ENCODE data around the gene TCF7L1.

The TCF7L1 gene

DNA sequence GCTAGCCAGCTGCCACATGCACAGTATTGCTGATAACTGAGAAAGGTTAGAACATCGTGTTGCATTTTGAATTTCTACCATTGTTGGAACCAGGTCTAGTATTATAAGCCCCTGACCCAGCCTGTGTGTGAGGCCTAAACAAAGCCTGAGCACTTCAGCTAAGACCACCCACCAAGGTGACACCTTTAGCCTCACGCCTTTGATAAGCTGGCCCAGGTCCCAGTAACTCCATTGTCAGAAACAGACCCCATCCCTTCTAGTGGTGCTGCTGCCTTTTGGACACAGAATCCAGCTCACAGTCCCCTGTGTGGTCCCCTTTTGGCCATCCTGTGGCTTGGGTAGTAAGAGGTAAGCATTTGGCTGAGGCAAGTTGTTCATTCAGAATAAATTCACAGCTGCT is 223.0 kb downstream of the TCF7L1 start:
- no peak for DNase-seq (ENCODE audit: low read depth)

- no peak for DNase-seq (ENCODE audit: low read depth)
These were observed 224.5 kb downstream of the TCF7L1 start for GRCh38 chr2:85357736-85358135.
